Mammary epithelial cell (primary cell): ENCODE results near the gene PLXNA1.

ENCODE experiments used
- CTCF ChIP-seq, 2 donors: IDR thresholded peaks in 1 of 2; conservative IDR thresholded peaks in 1 of 2; 2 replicates each; pipeline ENCODE4 v1.5.1; 2011 to 2012; ENCODE audit warnings: inconsistent platforms in 2 of 2, low read length in 2 of 2, mild to moderate bottlenecking in 2 of 2, control low read depth in 1 of 2, low read depth in 1 of 2; ENCODE audit not compliant: insufficient read depth in 1 of 2; ENCODE audit errors: extremely low read depth in 1 of 2
- EZH2 ChIP-seq: IDR thresholded peaks from 2 replicates; pipeline ENCODE4 v1.6.1; 2012; ENCODE audit warnings: low read length, inconsistent platforms, borderline replicate concordance

- TF ChIP-seq CTCF (conservative IDR thresholded peaks at IDR 0.05 in 1 of 2, IDR thresholded peaks at IDR 0.05 in 1 of 2; ENCODE audit: extremely low read depth in 1 of 2, insufficient read depth in 1 of 2, low read depth in 1 of 2, low read length in 2 of 2) (no peak), EZH2 (no peak)
Observed at GRCh38 chr3:127009531-127009930, 26.6 kb downstream of the PLXNA1 start.
